Right lobe of liver (tissue), 6 donors: ENCODE measurements around the gene TRPC4AP. TPM values are rescaled to one million over a fixed set of nuclear protein-coding genes. Genes with fewer than 3 reads are reported as not detected.
A peak's percentile ranks its signal among the peaks of the same experiment; 100 is the strongest.

Source experiments
- ATAC-seq, 4 donors: fragments of 200-7000 bp; cut with Tn5 transposase; one replicate each; pipeline ENCODE4 v1.9.1; 2020; ENCODE audit warnings: mild to moderate bottlenecking in 4 of 4, moderate library complexity in 4 of 4
- DNase-seq, 3 donors: peaks; one replicate each; pipeline ENCODE4 v3.0.0-alpha.2; 2020
- H3K27ac ChIP-seq, 3 donors: fragments of 200-600 bp; one replicate each; pipeline ENCODE4 v1.8.0; 2022
- H3K27me3 ChIP-seq, 2 donors: fragments of 200-600 bp; one replicate each; pipeline ENCODE4 v1.8.0; 2022
- H3K36me3 ChIP-seq, 4 donors: fragments of 200-600 bp; sonication (generic) in 1 of 4; one replicate each; pipeline versions ENCODE4 v1.5.1 to v1.8.0; 2017 to 2022; ENCODE audit warnings: control low read depth in 1 of 4
- H3K4me1 ChIP-seq, 4 donors: fragments of 200-600 bp; sonication (generic) in 1 of 4; one replicate each; pipeline versions ENCODE4 v1.5.1 to v1.8.0; 2017 to 2022; ENCODE audit warnings: control low read depth in 1 of 4
- H3K4me3 ChIP-seq, 3 donors: fragments of 200-600 bp; one replicate each; pipeline ENCODE4 v1.8.0; 2022
- H3K9me3 ChIP-seq, 4 donors: fragments of 200-600 bp; sonication (generic) in 1 of 4; one replicate each; pipeline versions ENCODE4 v1.5.1 to v1.8.0; 2017 to 2022; ENCODE audit warnings: control low read depth in 1 of 4
- CTCF ChIP-seq, 4 donors: fragments of 200-600 bp in 3 of 4; fragments of 450-650 bp in 1 of 4; IDR thresholded peaks; one replicate each; pipeline versions ENCODE4 v1.5.1 to v1.8.0; 2016 to 2022; ENCODE audit warnings: antibody characterized with exemption in 4 of 4, mild to moderate bottlenecking in 2 of 4
- POLR2A ChIP-seq: fragments of 450-650 bp; IDR thresholded peaks from one replicate; pipeline ENCODE4 v1.6.1; 2017; ENCODE audit warnings: antibody characterized with exemption, mild to moderate bottlenecking
- WGBS: methylation state at CpG from one replicate; pipeline ENCODE4 v1.1.6; 2018; ENCODE audit warnings: low coverage, low lambda C conversion rate; ENCODE audit not compliant: insufficient coverage; ENCODE audit errors: missing lambda C conversion rate; 5-methylcytosine and 5-hydroxymethylcytosine counted together
- intact Hi-C, 2 donors: fragments of 100-400 bp; cut with DNase I; formaldehyde crosslinking; loops; one replicate each; pipeline versions ENCODE4 v1.11.2 to v1.14.1; 2022
- total RNA-seq, 6 experiments: library from RNA; depleted of rRNA in 2 of 6; stranded (reverse); fragments of >200 nt in 2 of 6; fragmentation: NEBNext Ultra II Directional in 3 of 6; extraction: Animal tissue kit (Norgen Biotek cat#: 25700) in 3 of 6; gene quantifications; one replicate each; pipeline versions ENCODE4 v1.1.0 to v1.2.4, GENCODE V29; 2016 to 2023
- donor health status: DM: no; HTN: yes; CAD: no.
- donor health status: DM: no; HTN: no; CAD: no.
- donor health status: DM: no; HTN: no; CAD: no.
- donor health status: DM: no; HTN: yes; CAD: no.
- donor health status: DM: no; HTN: yes; CAD: no.

Gene TRPC4AP
- total RNA-seq, 6 experiments from 2014 or later, result 27.6 to 39.3 (median 34.6) TPM

- Histone ChIP-seq H3K27me3 (no peaks in the 10 kb centered on the region), H3K36me3 (peaks cover 0 to 78% (median 51%) of the 10 kb centered on the region in 4 donors), H3K4me1 (peaks cover 0 to 37% (median 18%) of the 10 kb centered on the region in 4 donors), H3K9me3 (no peaks in the 10 kb centered on the region), H3K4me3 (no peak overlapping the region), H3K27ac (no peak overlapping the region)
- 91% methylated on average over 11 of the region's 11 CpGs for WGBS
- TF ChIP-seq CTCF (IDR thresholded peaks at IDR 0.05), result no peak
- no peak for TF ChIP-seq POLR2A
- ATAC-seq (no peak), DNase-seq (peak in 2 of 3 donors; percentile 30 to 31)
- intact Hi-C loops, result no loop called here
Observed at GRCh38 chr20:35006009-35006408, 86.6 kb downstream of the TRPC4AP start.

DNA sequence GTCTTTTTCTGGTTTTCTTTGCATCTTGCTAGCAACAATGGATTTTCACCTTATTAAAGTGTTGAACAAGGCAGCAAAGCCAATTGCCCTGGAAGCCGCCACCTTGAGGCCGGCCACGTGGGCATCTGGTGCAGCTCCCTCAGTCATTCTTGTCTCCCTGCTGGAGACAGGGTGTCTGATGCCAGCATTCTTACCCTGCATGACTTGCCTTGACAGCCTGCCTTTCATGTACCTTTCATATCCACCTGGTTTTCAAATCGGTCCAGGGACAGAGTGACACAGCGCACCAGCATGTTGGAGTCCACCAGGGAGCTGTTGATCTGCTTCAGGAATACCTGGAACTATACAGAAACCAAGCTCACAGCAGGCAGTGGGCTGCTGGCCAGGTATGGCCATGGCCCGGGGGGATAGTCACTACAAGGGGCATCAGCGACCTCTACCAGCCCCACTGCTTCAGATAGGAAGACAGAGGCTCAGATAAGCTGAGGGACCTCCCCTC, 87.1 kb downstream of the TRPC4AP start:
- 88% methylated on average over 3 of the region's 7 CpGs for WGBS
- no peak for TF ChIP-seq POLR2A
- TF ChIP-seq CTCF (IDR thresholded peaks at IDR 0.05), result no peak
- intact Hi-C loops, result no loop called here
- Histone ChIP-seq H3K27me3 (no peaks in the 10 kb centered on the region), H3K27ac (no peak overlapping the region), H3K9me3 (no peaks in the 10 kb centered on the region), H3K4me3 (no peak overlapping the region), H3K36me3 (peaks cover 0 to 82% (median 54%) of the 10 kb centered on the region in 4 donors), H3K4me1 (peaks cover 0 to 33% (median 15%) of the 10 kb centered on the region in 4 donors)
- ATAC-seq (no peak), DNase-seq (peak in 2 of 3 donors; percentile 27 to 36)

GRCh38 chr20:35004749-35005462, 87.7 kb downstream of the TRPC4AP start:
- 95% methylated on average over 4 of the region's 20 CpGs for WGBS
- H3K4me1 ChIP-seq, result peaks cover 0 to 26% (median 12%) of the 10 kb centered on the region in 4 donors
- DNase-seq, result peak in 2 of 3 donors; percentile 28
- peaks cover 0 to 87% (median 56%) of the 10 kb centered on the region in 4 donors for H3K36me3 ChIP-seq
- no peak overlapping the region for H3K4me3 ChIP-seq
- no peak overlapping the region for H3K27ac ChIP-seq
- H3K9me3 ChIP-seq, result no peaks in the 10 kb centered on the region
- ATAC-seq, result no peak
- H3K27me3 ChIP-seq, result no peaks in the 10 kb centered on the region
- intact Hi-C loops, result no loop called here
- TF ChIP-seq POLR2A (no peak), CTCF (IDR thresholded peaks at IDR 0.05) (no peak)

- intact Hi-C loops, result no loop called here
- no peak for TF ChIP-seq CTCF (IDR thresholded peaks at IDR 0.05)
- no peak for TF ChIP-seq POLR2A
- Histone ChIP-seq H3K27me3 (no peaks in the 10 kb centered on the region), H3K27ac (no peak overlapping the region), H3K4me1 (peaks cover 0 to 19% (median 6%) of the 10 kb centered on the region in 4 donors), H3K36me3 (peaks cover 0 to 88% (median 52%) of the 10 kb centered on the region in 4 donors), H3K4me3 (no peak overlapping the region), H3K9me3 (no peaks in the 10 kb centered on the region)
- DNase-seq (peak in 2 of 3 donors; percentile 37 to 40), ATAC-seq (no peak)
- no CpG with 5 or more reads among the region's 18 CpGs for WGBS
Observed at GRCh38 chr20:35004051-35004725, 88.4 kb downstream of the TRPC4AP start.
